GM23338 (cell line): ENCODE results near the gene CHAC1. TPM values are rescaled to one million over a fixed set of nuclear protein-coding genes. Genes with fewer than 3 reads are reported as not detected.

Experiments
- ATAC-seq: fragments of 200-7000 bp; cut with Tn5 transposase; 3 replicates; pipeline ENCODE4 v1.9.1; 2020
- DNase-seq: peaks from one replicate; pipeline ENCODE4 v3.0.0-alpha.2; 2015; ENCODE audit warnings: low spot score
- H2AFZ ChIP-seq: fragments of 200-600 bp; sonication (generic); 2 replicates; pipeline ENCODE4 v1.8.0; 2016; ENCODE audit warnings: antibody characterized with exemption, mild to moderate bottlenecking, moderate library complexity
- H3F3A ChIP-seq: fragments of 200-600 bp; sonication (generic); replicated peaks from 2 replicates; pipeline ENCODE4 v1.8.0; 2017; ENCODE audit warnings: antibody characterized with exemption, mixed run types, low read depth
- H3K27ac ChIP-seq: fragments of 200-600 bp; sonication (generic); 2 replicates; pipeline ENCODE4 v1.6.1; 2016; ENCODE audit warnings: low read depth
- H3K27me3 ChIP-seq: fragments of 200-600 bp; sonication (generic); 2 replicates; pipeline ENCODE4 v1.8.0; 2016; ENCODE audit warnings: mild to moderate bottlenecking, mixed run types, moderate library complexity; ENCODE audit not compliant: insufficient read depth
- H3K36me3 ChIP-seq: fragments of 200-600 bp; sonication (generic); 2 replicates; pipeline ENCODE4 v1.8.0; 2016; ENCODE audit warnings: mild to moderate bottlenecking; ENCODE audit not compliant: insufficient read depth
- H3K4me1 ChIP-seq: fragments of 200-600 bp; sonication (generic); 2 replicates; pipeline ENCODE4 v1.8.0; 2016; ENCODE audit warnings: mild to moderate bottlenecking, moderate library complexity; ENCODE audit not compliant: insufficient read depth
- H3K4me2 ChIP-seq: fragments of 200-600 bp; sonication (generic); 2 replicates; pipeline ENCODE4 v1.7.1; 2017; ENCODE audit warnings: mixed run types
- H3K4me3 ChIP-seq: fragments of 200-600 bp; sonication (generic); 2 replicates; pipeline ENCODE4 v1.6.1; 2016; ENCODE audit warnings: mixed run types
- H3K79me2 ChIP-seq: fragments of 200-600 bp; sonication (generic); replicated peaks from 2 replicates; pipeline ENCODE4 v1.8.0; 2017; ENCODE audit warnings: mild to moderate bottlenecking; ENCODE audit not compliant: insufficient read depth
- H3K9me2 ChIP-seq: fragments of 200-600 bp; sonication (generic); 2 replicates; pipeline ENCODE4 v1.8.0; 2017; ENCODE audit not compliant: insufficient read depth
- H4K20me1 ChIP-seq: fragments of 200-600 bp; sonication (generic); replicated peaks from 2 replicates; pipeline ENCODE4 v1.8.0; 2017; ENCODE audit warnings: mild to moderate bottlenecking; ENCODE audit not compliant: insufficient read depth
- H3K27ac Mint-ChIP-seq: 2 replicates; pipeline ENCODE4 v1.8.0; 2020; ENCODE audit warnings: inconsistent platforms, mild to moderate bottlenecking, moderate library complexity, mixed read lengths
- H3K27me3 Mint-ChIP-seq: 3 replicates; pipeline ENCODE4 v1.8.0; 2022; ENCODE audit warnings: low read depth, mild to moderate bottlenecking, moderate library complexity, mixed read lengths, inconsistent platforms; ENCODE audit not compliant: insufficient read depth, poor library complexity
- H3K36me3 Mint-ChIP-seq: 3 replicates; pipeline ENCODE4 v1.8.0; 2021; ENCODE audit warnings: low read depth, mild to moderate bottlenecking, inconsistent platforms, moderate library complexity, mixed read lengths
- H3K4me1 Mint-ChIP-seq: 3 replicates; pipeline ENCODE4 v1.8.0; 2020; ENCODE audit warnings: mild to moderate bottlenecking, inconsistent platforms, mixed read lengths
- H3K4me3 Mint-ChIP-seq: 3 replicates; pipeline ENCODE4 v1.8.0; 2021; ENCODE audit warnings: moderate library complexity, mild to moderate bottlenecking, inconsistent platforms, mixed read lengths
- H3K9me3 Mint-ChIP-seq: 3 replicates; pipeline ENCODE4 v1.8.0; 2020; ENCODE audit warnings: moderate library complexity, mild to moderate bottlenecking, inconsistent platforms, mixed read lengths
- CTCF ChIP-seq, 2 experiments: fragments of 200-600 bp in 1 of 2; sonication (generic) in 1 of 2; conservative IDR thresholded peaks; 2 replicates each; pipeline versions ENCODE4 v1.5.1 to v1.6.1; 2016 to 2017; ENCODE audit warnings: antibody characterized with exemption in 2 of 2, low read depth in 2 of 2, mild to moderate bottlenecking in 2 of 2, moderate library complexity in 1 of 2
- EZH2 ChIP-seq: fragments of 200-600 bp; sonication (generic); IDR thresholded peaks from one replicate; pipeline ENCODE4 v1.8.0; 2017; ENCODE audit warnings: antibody characterized with exemption, mild to moderate bottlenecking, low read depth; ENCODE audit not compliant: unreplicated experiment
- EZH2phosphoT487 ChIP-seq: fragments of 200-600 bp; sonication (generic); IDR thresholded peaks from one replicate; pipeline ENCODE4 v1.8.1; 2018; ENCODE audit warnings: antibody characterized with exemption; ENCODE audit not compliant: unreplicated experiment
- STAT1 ChIP-seq: IDR thresholded peaks from one replicate; pipeline ENCODE4 v1.6.1; 2016; ENCODE audit warnings: antibody characterized with exemption; ENCODE audit not compliant: unreplicated experiment
- ZNF462 ChIP-seq: fragments of 250-450 bp; sonication (Bioruptor Pico); IDR thresholded peaks from 2 replicates; pipeline ENCODE4 v1.5.0; 2020; ENCODE audit warnings: mild to moderate bottlenecking, moderate library complexity
- polyA plus RNA-seq: library from polyadenylated mRNA; unstranded; fragments of >200 nt; fragmentation: Nextera tagmentation; extraction: Ambion mirVana; gene quantifications from 2 replicates; pipeline ENCODE4 v1.2.1, GENCODE V29; 2016
- total RNA-seq: library from RNA; depleted of rRNA; stranded (reverse); fragments of >200 nt; shearing (Covaris generic); gene quantifications from 2 replicates; pipeline ENCODE4 v1.2.3, GENCODE V29; 2014

CHAC1 gene
- total and polyA plus RNA-seq, 2 experiments from 2014 or later, result 73.0 to 124 TPM

GRCh38 chr15:40927495-40927872, 25.8 kb upstream of the CHAC1 start (continued):
- no peak for TF ChIP-seq ZNF462 (CRISPR knock-in tag)

- H3K79me2 ChIP-seq, result no peaks in the 10 kb centered on the region
- peaks cover 41% of the 10 kb centered on the region for H3K4me1 Mint-ChIP-seq
- TF ChIP-seq EZH2phosphoT487, result peak; percentile 60
- TF ChIP-seq CTCF (conservative IDR thresholded peaks at IDR 0.05; ENCODE audit: low read depth in 2 of 2), result no peak
- no peak for TF ChIP-seq STAT1
- peak; percentile 89 for TF ChIP-seq EZH2
- no peak overlapping the region; the same call in 1 of the 2 replicates for H3K27ac Mint-ChIP-seq
- H3K27me3 ChIP-seq, result peaks cover 100% of the 10 kb centered on the region
- H3K36me3 Mint-ChIP-seq, result no peaks in the 10 kb centered on the region; the same call in 2 of the 3 replicates
- H3K9me3 Mint-ChIP-seq, result no peaks in the 10 kb centered on the region; the same call in 2 of the 3 replicates
- peak overlapping the region; percentile 78 for H3K4me3 Mint-ChIP-seq
- peak overlapping the region; percentile 88 for H3K4me3 ChIP-seq
- DNase-seq, result peak; percentile 88
- peaks cover 19% of the 10 kb centered on the region for H3F3A ChIP-seq
- H3K27me3 Mint-ChIP-seq, result peaks cover 99% of the 10 kb centered on the region
- peak overlapping the region; percentile 99 for H2AFZ ChIP-seq
- peak overlapping the region; percentile 99 for H3K4me2 ChIP-seq
- no peak overlapping the region for H3K27ac ChIP-seq
- H4K20me1 ChIP-seq, result peaks cover 16% of the 10 kb centered on the region; the same call in 1 of the 2 replicates
- peak; percentile 30 for ATAC-seq
- peaks cover 23% of the 10 kb centered on the region for H3K4me1 ChIP-seq
- H3K9me2 ChIP-seq, result no peaks in the 10 kb centered on the region
- H3K36me3 ChIP-seq, result no peaks in the 10 kb centered on the region
Measured at GRCh38 chr15:40927873-40928806, 25.1 kb upstream of the CHAC1 start.
